ENCODE measurements around the gene UBE2QL1.

UBE2QL1 gene

DNA sequence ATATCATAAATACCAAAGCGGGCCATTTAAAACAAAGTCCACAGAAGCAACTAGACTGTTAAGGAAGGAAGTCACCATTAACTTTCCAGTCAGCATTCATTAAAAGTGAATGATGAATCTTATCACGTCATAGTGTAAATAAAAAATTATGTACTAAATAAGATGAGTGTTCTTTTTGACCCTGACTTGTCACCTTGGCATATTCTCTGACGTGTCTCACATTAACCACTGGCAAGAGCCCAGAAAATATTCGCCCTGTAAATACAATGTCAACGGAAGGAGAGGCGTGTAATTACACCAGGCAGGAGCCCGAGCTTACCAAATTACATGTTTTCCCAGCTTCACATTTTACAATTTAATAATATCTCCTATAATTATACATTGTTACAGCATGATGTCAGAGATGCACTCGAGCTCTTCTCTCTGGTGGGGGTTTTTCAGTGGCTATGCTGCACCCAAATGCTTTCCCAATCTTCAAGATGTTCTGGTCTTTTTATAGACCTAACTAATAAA lies 29.3 kb upstream of the UBE2QL1 start:
- TF ChIP-seq EZH2 (IDR thresholded peaks at IDR 0.05), result no peak
- no peak for TF ChIP-seq FOXP2 (optimal IDR thresholded peaks at IDR 0.05; ENCODE audit: control extremely low read depth, extremely low read length, insufficient read depth)
- no peak for TF ChIP-seq POLR2AphosphoS5 (IDR thresholded peaks at IDR 0.05; ENCODE audit: borderline replicate concordance, low read depth, low read length)
- no peak for DNase-seq (ENCODE audit: low read depth, low spot score)
- no peaks in the 10 kb centered on the region for H3K36me3 ChIP-seq (ENCODE audit: insufficient read depth, low read length)

DNA sequence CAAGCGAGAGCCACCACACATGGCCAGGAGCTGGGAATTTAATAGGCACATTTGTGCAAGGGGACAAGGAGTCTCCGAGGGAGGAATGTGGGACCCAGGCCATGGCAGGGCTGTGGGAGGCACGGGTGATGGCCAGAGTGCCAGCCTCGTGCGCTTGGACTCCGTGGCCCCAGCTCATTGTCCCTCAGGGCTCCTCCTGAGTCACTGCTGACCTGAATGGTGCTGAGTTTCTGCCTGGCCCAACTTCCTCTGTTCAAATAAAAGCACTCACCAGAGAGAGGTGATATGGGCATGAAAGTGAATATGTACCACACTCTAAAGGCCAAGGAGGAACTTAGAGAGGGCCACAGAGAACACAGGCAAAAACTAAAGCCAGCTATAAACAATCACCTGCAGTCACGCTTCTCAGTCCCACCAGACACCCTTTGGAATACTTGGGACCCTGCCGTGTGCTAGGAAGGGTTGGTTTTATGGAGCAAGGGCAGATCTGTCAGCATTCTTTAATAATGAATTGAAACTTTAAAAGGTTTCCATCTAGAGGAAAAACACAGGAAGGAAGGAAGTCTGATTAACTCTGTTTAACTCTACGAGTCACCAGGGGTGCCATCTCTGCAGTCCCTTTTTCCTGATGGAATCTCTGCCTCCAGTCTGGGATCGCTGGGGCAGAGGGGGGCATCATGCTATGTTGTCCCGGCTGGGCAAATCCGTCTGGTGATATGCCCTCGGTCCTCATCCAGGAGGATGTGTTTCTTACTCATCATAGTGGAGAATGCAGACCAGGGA lies 25.1 kb upstream of the UBE2QL1 start:
- no peak overlapping the region for H3K4me3 ChIP-seq
- H3K9ac ChIP-seq (ENCODE audit: insufficient read length), result no peak overlapping the region
- no peaks in the 10 kb centered on the region for H3K36me3 ChIP-seq (ENCODE audit: insufficient read depth, low read length)
- no peaks in the 10 kb centered on the region for H3K9me3 ChIP-seq (ENCODE audit: low read depth, low read length)
- no peak for TF ChIP-seq EZH2 (IDR thresholded peaks at IDR 0.05)
- TF ChIP-seq FOXP2 (optimal IDR thresholded peaks at IDR 0.05; ENCODE audit: control extremely low read depth, extremely low read length, insufficient read depth), result no peak
- TF ChIP-seq POLR2AphosphoS5 (IDR thresholded peaks at IDR 0.05; ENCODE audit: borderline replicate concordance, low read depth, low read length), result no peak
- no peak for DNase-seq (ENCODE audit: low read depth, low spot score)
- no peak overlapping the region for H3K27ac ChIP-seq

More for the DNA sequence above, 29.3 kb upstream of the UBE2QL1 start:
- no peak overlapping the region for H3K27ac ChIP-seq
- H3K4me3 ChIP-seq, result no peak overlapping the region
- H3K9me3 ChIP-seq (ENCODE audit: low read depth, low read length), result no peaks in the 10 kb centered on the region
- H3K9ac ChIP-seq (ENCODE audit: insufficient read length), result no peak overlapping the region

DNA sequence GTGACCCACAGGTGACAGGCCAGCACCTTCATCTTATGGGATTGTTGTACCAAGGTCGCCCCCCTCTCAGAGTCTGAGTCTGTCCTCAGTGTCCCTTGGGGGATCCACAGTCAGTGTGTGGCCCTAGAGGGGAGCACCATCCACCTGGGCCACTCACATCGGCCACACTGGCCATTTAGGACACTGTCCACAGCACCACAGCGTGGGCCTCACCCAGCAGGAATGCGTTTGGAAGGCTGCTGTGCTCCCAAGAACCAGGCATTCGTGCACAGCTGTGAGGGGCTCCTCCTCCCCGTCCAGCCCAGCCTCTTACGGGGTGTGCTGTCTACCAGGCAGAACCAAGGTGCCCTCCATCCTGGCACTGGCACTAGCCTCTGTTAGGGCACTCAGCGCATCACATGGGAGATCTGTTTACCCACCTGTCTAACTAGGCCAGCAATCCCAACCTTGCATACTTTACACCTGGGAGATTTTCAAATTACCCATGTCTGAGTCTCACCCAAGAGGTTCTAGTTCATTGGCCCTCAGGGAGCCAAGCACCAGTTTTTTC lies 24.5 kb upstream of the UBE2QL1 start:
- H3K4me3 ChIP-seq, result no peak overlapping the region
- H3K9ac ChIP-seq (ENCODE audit: insufficient read length), result no peak overlapping the region
- no peaks in the 10 kb centered on the region for H3K9me3 ChIP-seq (ENCODE audit: low read depth, low read length)
- H3K27ac ChIP-seq, result no peak overlapping the region
- no peaks in the 10 kb centered on the region for H3K36me3 ChIP-seq (ENCODE audit: insufficient read depth, low read length)
- DNase-seq (ENCODE audit: low read depth, low spot score), result no peak
- TF ChIP-seq FOXP2 (optimal IDR thresholded peaks at IDR 0.05; ENCODE audit: control extremely low read depth, extremely low read length, insufficient read depth) (no peak), EZH2 (IDR thresholded peaks at IDR 0.05) (no peak), POLR2AphosphoS5 (IDR thresholded peaks at IDR 0.05; ENCODE audit: borderline replicate concordance, low read depth, low read length) (no peak)

DNA sequence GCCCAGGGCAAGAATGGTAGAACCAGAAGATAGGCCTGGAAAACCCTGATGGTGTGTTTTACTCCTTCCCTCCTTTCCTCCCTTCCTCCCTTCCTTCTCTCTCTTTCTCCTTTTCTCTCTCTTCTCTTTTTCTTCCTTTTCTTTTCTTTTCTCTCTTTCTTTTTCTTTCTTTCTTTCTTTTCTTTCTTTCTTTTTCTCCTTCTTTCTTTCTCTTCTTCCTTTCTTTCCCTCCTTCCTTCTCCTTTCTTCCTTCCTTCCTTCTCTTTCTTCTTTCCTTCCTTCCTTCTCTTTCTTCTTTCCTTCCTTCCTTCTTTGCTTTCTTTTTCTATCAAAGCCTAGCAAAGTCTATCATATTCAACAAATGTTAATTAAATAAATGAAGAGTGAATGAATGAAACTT lies 24.0 kb upstream of the UBE2QL1 start:
- no peak overlapping the region for H3K4me3 ChIP-seq
- no peak overlapping the region for H3K9ac ChIP-seq (ENCODE audit: insufficient read length)
- DNase-seq (ENCODE audit: low read depth, low spot score), result no peak
- TF ChIP-seq FOXP2 (optimal IDR thresholded peaks at IDR 0.05; ENCODE audit: control extremely low read depth, extremely low read length, insufficient read depth) (no peak), EZH2 (IDR thresholded peaks at IDR 0.05) (no peak), POLR2AphosphoS5 (IDR thresholded peaks at IDR 0.05; ENCODE audit: borderline replicate concordance, low read depth, low read length) (no peak)
- H3K9me3 ChIP-seq (ENCODE audit: low read depth, low read length), result no peaks in the 10 kb centered on the region
- H3K27ac ChIP-seq, result no peak overlapping the region
- H3K36me3 ChIP-seq (ENCODE audit: insufficient read depth, low read length), result no peaks in the 10 kb centered on the region

DNA sequence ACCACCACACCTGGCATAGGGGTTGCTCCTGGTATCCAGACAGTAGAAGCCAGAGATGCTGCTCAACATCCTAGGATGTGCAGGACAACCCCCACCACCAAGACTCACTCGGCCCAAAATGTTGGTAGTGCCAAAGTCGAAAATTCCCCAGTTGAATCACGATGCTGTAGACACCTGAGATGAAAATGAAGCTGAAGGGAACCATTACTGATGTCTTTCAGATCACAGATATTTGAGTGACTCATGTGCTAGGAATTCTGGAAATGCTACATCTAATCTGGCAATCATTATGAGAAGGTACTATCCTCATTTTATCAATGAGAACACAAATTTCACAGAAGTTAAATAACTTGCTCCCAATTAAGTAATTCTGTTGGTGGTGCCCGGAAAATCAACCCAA lies 21.0 kb upstream of the UBE2QL1 start:
- H3K9me3 ChIP-seq (ENCODE audit: low read depth, low read length), result no peaks in the 10 kb centered on the region
- H3K9ac ChIP-seq (ENCODE audit: insufficient read length), result no peak overlapping the region
- no peak for DNase-seq (ENCODE audit: low read depth, low spot score)
- TF ChIP-seq EZH2 (IDR thresholded peaks at IDR 0.05) (no peak), FOXP2 (optimal IDR thresholded peaks at IDR 0.05; ENCODE audit: control extremely low read depth, extremely low read length, insufficient read depth) (no peak), POLR2AphosphoS5 (IDR thresholded peaks at IDR 0.05; ENCODE audit: borderline replicate concordance, low read depth, low read length) (no peak)
- H3K36me3 ChIP-seq (ENCODE audit: insufficient read depth, low read length), result no peaks in the 10 kb centered on the region
- H3K4me3 ChIP-seq, result no peak overlapping the region
- H3K27ac ChIP-seq, result no peak overlapping the region

DNA sequence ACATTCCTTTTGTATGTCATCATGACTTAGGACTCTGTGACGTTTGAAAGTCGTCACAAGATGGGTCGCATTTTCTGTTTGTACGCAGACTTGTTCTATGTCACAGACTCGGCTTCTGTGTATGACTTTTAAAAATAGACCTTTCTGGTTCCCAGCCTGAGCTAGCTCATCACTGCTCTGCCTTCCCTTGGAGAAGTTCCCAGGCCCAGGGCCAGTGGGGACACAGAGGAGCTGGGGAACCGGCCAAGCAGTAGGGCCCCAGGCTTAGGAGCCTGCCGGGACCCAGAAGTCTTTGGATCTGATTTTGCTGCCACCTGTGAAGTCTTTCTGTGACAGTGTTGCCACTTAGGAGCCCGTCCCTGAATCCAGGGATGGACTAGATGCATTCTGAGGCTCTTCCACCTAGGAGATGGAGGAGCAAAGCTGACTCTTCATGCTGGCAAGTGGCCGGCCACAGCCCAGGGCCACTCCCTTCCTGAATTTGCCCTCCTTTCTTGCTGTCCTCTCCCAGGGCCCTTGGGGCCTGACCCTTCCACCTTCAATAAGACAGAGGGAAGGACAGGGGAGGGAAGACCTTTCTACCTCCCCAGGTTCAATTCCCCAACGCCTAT lies 18.1 kb upstream of the UBE2QL1 start:
- TF ChIP-seq FOXP2 (optimal IDR thresholded peaks at IDR 0.05; ENCODE audit: control extremely low read depth, extremely low read length, insufficient read depth) (no peak), EZH2 (IDR thresholded peaks at IDR 0.05) (no peak), POLR2AphosphoS5 (IDR thresholded peaks at IDR 0.05; ENCODE audit: borderline replicate concordance, low read depth, low read length) (no peak)

DNA sequence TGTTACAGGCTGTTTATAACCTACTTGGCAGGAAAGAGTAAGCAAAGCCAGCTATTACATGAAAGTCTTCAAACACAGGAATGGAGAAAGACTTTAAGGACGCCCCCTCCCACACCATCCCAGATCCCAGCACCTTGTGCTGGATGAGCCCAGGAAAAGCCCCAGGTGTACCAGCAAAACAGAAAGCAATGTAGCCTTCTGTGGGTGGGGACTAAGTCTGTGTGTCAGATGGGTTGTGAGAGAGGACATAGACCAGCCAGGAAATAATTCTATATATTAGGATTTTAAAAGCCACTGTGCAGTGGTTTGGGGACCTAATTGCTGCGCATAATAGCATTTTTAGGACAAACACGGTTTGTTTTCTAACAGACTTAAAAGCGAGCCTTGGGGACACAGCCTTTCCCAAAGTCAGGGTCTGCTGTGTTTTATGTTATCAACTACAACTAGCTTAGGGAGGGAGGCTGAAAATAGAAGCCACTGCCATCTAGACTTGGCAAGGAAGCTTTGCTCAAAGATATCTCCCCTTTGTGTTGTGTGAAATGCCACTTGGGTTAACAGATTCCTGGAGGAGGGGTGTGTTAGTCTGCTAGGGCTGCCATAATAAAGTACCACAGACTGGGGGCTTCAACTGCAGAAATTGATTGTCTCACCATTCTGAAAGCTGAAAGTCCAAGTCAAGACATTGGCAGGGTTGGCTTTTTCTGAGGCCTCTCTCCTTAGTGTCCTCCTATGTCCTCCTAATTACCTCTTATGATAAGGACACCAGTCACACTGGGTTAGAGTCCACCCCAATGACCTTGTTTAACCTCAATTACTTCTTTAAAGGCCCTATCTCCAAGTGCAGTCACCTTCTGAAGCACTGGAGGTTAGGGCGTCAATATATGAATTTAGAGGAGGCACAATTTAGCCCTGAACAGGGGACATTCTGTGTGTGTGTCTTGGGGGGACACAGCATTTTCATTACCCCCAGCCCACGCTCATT lies 17.2 kb upstream of the UBE2QL1 start:
- no peak overlapping the region for H3K4me3 ChIP-seq
- TF ChIP-seq EZH2 (IDR thresholded peaks at IDR 0.05) (no peak), FOXP2 (optimal IDR thresholded peaks at IDR 0.05; ENCODE audit: control extremely low read depth, extremely low read length, insufficient read depth) (no peak), POLR2AphosphoS5 (IDR thresholded peaks at IDR 0.05; ENCODE audit: borderline replicate concordance, low read depth, low read length) (no peak)
- no peaks in the 10 kb centered on the region for H3K9me3 ChIP-seq (ENCODE audit: low read depth, low read length)
- DNase-seq (ENCODE audit: low read depth, low spot score), result no peak
- no peak overlapping the region for H3K9ac ChIP-seq (ENCODE audit: insufficient read length)
- H3K27ac ChIP-seq, result no peak overlapping the region
- H3K36me3 ChIP-seq (ENCODE audit: insufficient read depth, low read length), result no peaks in the 10 kb centered on the region

More for the DNA sequence above, 18.1 kb upstream of the UBE2QL1 start:
- no peak for DNase-seq (ENCODE audit: low read depth, low spot score)
- H3K4me3 ChIP-seq, result no peak overlapping the region
- no peak overlapping the region for H3K27ac ChIP-seq
- no peak overlapping the region for H3K9ac ChIP-seq (ENCODE audit: insufficient read length)
- H3K36me3 ChIP-seq (ENCODE audit: insufficient read depth, low read length), result no peaks in the 10 kb centered on the region
- H3K9me3 ChIP-seq (ENCODE audit: low read depth, low read length), result no peaks in the 10 kb centered on the region
